Uterus (tissue), 4 donors: ENCODE results near the gene FPR2. TPM values are rescaled to one million over a fixed set of nuclear protein-coding genes. Genes with fewer than 3 reads are reported as not detected.
"Not testable (repeated sequence)": the region's sequence is repeated elsewhere in the genome, so short reads cannot be mapped to it uniquely, and the experiment has no call there.

Experiments
- DNase-seq, 2 donors: peaks; one replicate each; pipeline ENCODE4 v3.0.0-alpha.2; 2019 to 2020
- H3K27ac ChIP-seq, 2 donors: fragments of 200-600 bp; sonication (generic); 1 replicate in 1 of 2; 2 replicates in 1 of 2; pipeline ENCODE4 v1.5.1; 2016 to 2018
- H3K27me3 ChIP-seq, 2 donors: fragments of 200-600 bp; sonication (generic); one replicate each; pipeline ENCODE4 v1.5.1; 2018 to 2019; ENCODE audit warnings: control low read depth in 1 of 2
- H3K36me3 ChIP-seq, 2 donors: fragments of 200-600 bp; sonication (generic); one replicate each; pipeline ENCODE4 v1.5.1; 2019; ENCODE audit warnings: control low read depth in 1 of 2
- H3K4me1 ChIP-seq, 2 donors: fragments of 200-600 bp; sonication (generic); one replicate each; pipeline ENCODE4 v1.5.1; 2018 to 2019; ENCODE audit warnings: control low read depth in 1 of 2
- H3K4me3 ChIP-seq, 2 donors: fragments of 200-600 bp; sonication (generic); 1 replicate in 1 of 2; 2 replicates in 1 of 2; pipeline ENCODE4 v1.5.1; 2018 to 2019; ENCODE audit warnings: mild to moderate bottlenecking in 1 of 2
- H3K9me3 ChIP-seq, 2 donors: fragments of 200-600 bp; sonication (generic); one replicate each; pipeline ENCODE4 v1.5.1; 2019; ENCODE audit warnings: control low read depth in 1 of 2
- POLR2A ChIP-seq, 2 donors: fragments of 450-650 bp; IDR thresholded peaks; one replicate each; pipeline ENCODE4 v1.6.1; 2016; ENCODE audit warnings: antibody characterized with exemption in 2 of 2, mild to moderate bottlenecking in 1 of 2, moderate library complexity in 1 of 2
- intact Hi-C: fragments of 100-400 bp; cut with DNase I; formaldehyde crosslinking; loops from one replicate; pipeline ENCODE4 v1.15.1; 2023; ENCODE audit warnings: low total_unique reads
- total RNA-seq, 4 donors: library from RNA; depleted of rRNA in 3 of 4; stranded (reverse); fragments of >200 nt in 3 of 4; gene quantifications; one replicate each; pipeline versions ENCODE4 v1.1.0 to v1.2.4, GENCODE V29; 2014 to 2023
- TF ChIP-seq, protein P1 (sequence below), 4 experiments: fragments of 200-600 bp in 2 of 4; fragments of 450-650 bp in 2 of 4; sonication (generic) in 2 of 4; IDR thresholded peaks; one replicate each; pipeline ENCODE4 v1.5.1; 2016 to 2019; ENCODE audit warnings: antibody characterized with exemption in 4 of 4, mild to moderate bottlenecking in 2 of 4, moderate library complexity in 1 of 4
- donor health status: DM: yes; HTN: yes; CAD: no.

The FPR2 gene
- total RNA-seq, 4 donors from 2014 or later: 0.58 to 0.76 TPM; not detected in 2

DNA sequence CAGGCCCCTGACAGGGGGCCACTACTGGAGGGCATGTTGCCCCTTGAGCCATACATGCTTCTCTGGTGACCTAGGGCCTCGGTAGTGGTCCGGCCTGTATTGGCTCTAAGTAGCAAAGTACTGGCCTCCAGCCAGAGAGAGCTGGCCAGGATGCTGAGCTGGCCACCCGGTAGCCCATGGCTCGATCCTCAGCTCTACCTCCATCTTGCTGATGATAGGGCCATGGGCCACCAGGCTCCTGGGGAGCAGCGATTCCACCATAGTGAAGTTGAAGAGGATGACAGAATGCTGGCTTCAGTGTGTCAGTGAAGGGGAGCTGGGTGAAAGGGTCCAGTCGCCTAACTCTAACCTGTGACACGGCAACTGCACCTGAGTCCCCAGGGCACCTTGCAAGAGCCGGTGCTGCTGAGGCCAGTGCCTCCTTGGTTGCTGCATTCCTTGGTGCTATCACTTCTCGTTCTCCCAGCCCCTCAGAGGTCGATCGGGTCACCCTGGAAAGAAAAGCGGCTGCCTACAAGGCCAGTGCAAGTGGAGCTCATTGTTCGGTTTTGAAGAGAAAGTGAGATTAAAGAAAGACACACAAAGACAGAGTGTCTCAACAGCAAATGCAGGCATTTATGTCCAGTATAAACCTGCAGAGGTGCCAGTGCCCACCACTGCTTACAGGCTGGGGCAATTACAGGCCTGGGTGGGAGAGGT, 38.9 kb downstream of the FPR2 start:
- Histone ChIP-seq H3K27me3 (no peaks in the 10 kb centered on the region), H3K4me1 (peaks cover 4 to 8% of the 10 kb centered on the region in 2 donors), H3K9me3 (no peaks in the 10 kb centered on the region), H3K4me3 (no peak overlapping the region), H3K27ac (peak overlapping the region; percentile 58 to 69), H3K36me3 (no peaks in the 10 kb centered on the region)
- TF ChIP-seq POLR2A (IDR thresholded peaks at IDR 0.05): no peak
- TF ChIP-seq, protein P1, sequence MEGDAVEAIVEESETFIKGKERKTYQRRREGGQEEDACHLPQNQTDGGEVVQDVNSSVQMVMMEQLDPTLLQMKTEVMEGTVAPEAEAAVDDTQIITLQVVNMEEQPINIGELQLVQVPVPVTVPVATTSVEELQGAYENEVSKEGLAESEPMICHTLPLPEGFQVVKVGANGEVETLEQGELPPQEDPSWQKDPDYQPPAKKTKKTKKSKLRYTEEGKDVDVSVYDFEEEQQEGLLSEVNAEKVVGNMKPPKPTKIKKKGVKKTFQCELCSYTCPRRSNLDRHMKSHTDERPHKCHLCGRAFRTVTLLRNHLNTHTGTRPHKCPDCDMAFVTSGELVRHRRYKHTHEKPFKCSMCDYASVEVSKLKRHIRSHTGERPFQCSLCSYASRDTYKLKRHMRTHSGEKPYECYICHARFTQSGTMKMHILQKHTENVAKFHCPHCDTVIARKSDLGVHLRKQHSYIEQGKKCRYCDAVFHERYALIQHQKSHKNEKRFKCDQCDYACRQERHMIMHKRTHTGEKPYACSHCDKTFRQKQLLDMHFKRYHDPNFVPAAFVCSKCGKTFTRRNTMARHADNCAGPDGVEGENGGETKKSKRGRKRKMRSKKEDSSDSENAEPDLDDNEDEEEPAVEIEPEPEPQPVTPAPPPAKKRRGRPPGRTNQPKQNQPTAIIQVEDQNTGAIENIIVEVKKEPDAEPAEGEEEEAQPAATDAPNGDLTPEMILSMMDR (IDR thresholded peaks at IDR 0.05): no peak
- peak in 1 of 2 donors; percentile 50 for DNase-seq
- intact Hi-C loops: no loop called here

DNA sequence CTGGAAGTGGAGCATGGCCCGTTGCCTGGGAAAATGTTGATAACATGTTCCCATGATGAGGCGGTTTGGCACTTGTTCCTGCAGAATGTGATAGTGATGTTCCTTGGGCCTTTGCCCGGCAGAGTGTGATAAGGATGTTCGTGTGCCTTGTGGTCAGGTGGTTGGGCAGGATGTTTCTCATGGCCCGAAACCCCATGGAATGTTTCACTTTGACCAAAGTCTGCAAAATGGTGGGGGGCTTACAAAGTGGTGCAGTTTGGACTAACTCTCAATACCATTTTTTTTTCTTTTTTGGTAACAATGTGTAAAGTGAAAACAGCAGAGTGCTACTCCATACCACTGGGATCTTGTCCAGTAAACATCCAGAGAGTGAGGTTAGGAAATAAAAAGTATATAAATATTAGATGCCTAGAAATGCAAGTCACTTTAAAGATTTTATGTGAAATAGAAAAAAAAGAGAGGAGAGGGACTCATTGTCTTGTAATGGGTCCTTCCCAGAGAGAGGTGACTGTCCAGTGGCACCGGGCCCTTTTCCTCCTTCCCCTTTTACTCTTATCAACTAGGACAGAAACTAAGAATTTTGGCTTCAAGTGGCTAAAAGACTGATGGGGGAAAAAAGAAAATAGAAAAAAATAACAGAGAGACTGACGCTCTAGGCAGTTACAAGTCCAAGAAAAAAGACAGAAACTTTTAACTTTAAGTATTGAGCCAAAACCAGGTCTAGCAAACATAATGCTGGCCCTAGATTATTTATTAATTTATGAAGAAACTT, 39.7 kb downstream of the FPR2 start:
- TF ChIP-seq POLR2A (IDR thresholded peaks at IDR 0.05): no peak
- TF ChIP-seq, protein P1 (IDR thresholded peaks at IDR 0.05): no peak
- H3K27ac ChIP-seq: peak overlapping the region; percentile 58 to 69
- H3K36me3 ChIP-seq: no peaks in the 10 kb centered on the region
- peak; percentile 57 to 79 for DNase-seq
- peaks cover 4 to 8% of the 10 kb centered on the region in 2 donors for H3K4me1 ChIP-seq
- no peaks in the 10 kb centered on the region for H3K27me3 ChIP-seq
- no peak overlapping the region for H3K4me3 ChIP-seq
- intact Hi-C loops: no loop called here
- no peaks in the 10 kb centered on the region for H3K9me3 ChIP-seq

DNA sequence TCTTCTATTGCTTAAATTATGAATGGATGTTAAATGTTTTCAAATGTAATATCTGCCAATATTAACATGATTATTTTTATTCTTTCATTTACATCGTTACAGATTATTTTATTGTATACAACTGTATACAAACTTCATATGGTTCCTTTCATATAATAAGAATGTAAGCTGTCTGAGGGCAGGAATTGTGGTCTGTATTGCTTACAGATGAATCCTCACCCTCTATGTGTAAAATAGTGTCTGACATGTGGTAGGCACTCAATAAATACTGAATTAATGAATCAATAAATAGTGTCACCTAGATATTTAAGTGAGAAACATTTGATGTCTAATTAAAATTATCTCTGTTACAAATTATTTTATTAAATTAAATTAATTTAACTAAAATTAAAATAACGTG, 41.8 kb downstream of the FPR2 start:
- intact Hi-C loops: no loop called here
- H3K4me1 ChIP-seq: peaks cover 4 to 8% of the 10 kb centered on the region in 2 donors
- TF ChIP-seq POLR2A (IDR thresholded peaks at IDR 0.05): no peak
- TF ChIP-seq, protein P1 (IDR thresholded peaks at IDR 0.05): no peak

DNA sequence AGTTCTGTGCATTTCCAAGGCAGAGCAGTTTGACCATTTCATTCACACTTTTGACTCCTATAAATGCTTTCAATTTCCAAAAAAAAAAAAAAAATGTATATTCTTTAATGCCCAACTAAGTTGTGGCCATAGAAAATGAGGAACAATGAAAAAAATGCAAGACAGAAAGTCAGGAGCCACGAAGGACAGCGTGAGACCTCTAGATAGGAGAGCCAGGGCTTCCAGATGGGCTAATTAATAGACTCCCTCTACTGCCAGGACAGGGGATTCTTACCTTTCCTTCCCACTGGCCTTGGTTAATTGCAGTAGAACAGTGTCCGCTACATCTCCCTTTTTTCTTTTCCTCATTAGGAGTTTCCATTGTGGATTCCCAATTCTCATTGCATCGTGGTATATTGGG, 42.5 kb downstream of the FPR2 start:
- H3K9me3 ChIP-seq: no peaks in the 10 kb centered on the region
- H3K27ac ChIP-seq: no peak overlapping the region
- no peak for TF ChIP-seq POLR2A (IDR thresholded peaks at IDR 0.05)
- TF ChIP-seq, protein P1 (IDR thresholded peaks at IDR 0.05): no peak
- no peaks in the 10 kb centered on the region for H3K27me3 ChIP-seq
- peaks cover 4 to 8% of the 10 kb centered on the region in 2 donors for H3K4me1 ChIP-seq
- H3K4me3 ChIP-seq: no peak overlapping the region
- intact Hi-C loops: no loop called here
- no peaks in the 10 kb centered on the region for H3K36me3 ChIP-seq
- no peak for DNase-seq

More for the DNA sequence above, 41.8 kb downstream of the FPR2 start:
- Histone ChIP-seq H3K9me3 (no peaks in the 10 kb centered on the region), H3K27ac (no peak overlapping the region), H3K4me3 (no peak overlapping the region), H3K36me3 (no peaks in the 10 kb centered on the region), H3K27me3 (no peaks in the 10 kb centered on the region)
- no peak for DNase-seq

DNA sequence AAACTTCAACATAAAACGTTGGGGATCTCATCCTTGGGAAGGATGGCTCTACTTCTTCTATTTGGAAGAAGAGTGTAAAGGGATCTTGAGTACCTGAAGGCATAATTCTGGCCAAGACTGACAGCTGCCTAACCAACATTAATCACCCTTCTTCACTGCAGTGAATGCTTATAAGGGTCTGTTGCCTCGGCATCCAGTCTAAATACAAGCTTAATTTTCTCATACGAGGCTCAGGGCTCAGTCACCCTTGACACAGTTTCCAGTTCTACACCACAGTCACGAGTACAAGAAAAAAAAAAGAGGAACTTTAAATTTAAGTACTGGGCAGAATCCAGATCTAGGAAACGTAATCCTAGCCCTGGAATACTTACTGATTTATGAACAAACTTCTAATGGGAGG, 43.0 kb downstream of the FPR2 start:
- H3K36me3 ChIP-seq: no peaks in the 10 kb centered on the region
- TF ChIP-seq POLR2A (IDR thresholded peaks at IDR 0.05): no peak
- TF ChIP-seq, protein P1 (IDR thresholded peaks at IDR 0.05): no peak
- no peaks in the 10 kb centered on the region for H3K27me3 ChIP-seq
- H3K27ac ChIP-seq: no peak overlapping the region
- intact Hi-C loops: no loop called here
- H3K4me1 ChIP-seq: peaks cover 2 to 8% of the 10 kb centered on the region in 2 donors
- H3K4me3 ChIP-seq: no peak overlapping the region
- H3K9me3 ChIP-seq: no peaks in the 10 kb centered on the region
- DNase-seq: no peak

DNA sequence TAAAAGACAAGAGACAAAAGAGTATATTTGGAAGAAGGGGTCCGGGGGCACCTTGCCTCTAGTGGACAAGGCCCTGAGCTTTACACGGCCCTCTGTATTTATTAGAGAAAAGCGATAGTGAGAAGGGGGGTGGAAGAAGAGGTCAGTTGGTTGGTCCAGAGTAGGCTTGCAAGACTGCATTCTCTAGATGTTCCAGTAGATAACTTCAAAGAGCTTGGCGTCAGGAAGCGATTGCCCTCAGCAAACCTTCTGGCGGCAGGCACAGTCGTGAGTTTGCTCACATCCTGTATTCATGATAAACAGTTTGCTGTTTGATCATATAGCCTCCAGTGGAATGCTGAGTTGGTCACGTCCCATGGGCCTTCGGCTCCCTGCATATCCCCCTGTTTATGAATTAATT, 43.8 kb downstream of the FPR2 start:
- H3K9me3 ChIP-seq, H3K4me1 ChIP-seq, H3K27ac ChIP-seq, H3K36me3 ChIP-seq, H3K4me3 ChIP-seq, H3K27me3 ChIP-seq, DNase-seq, intact Hi-C loops: not testable (repeated sequence)

DNA sequence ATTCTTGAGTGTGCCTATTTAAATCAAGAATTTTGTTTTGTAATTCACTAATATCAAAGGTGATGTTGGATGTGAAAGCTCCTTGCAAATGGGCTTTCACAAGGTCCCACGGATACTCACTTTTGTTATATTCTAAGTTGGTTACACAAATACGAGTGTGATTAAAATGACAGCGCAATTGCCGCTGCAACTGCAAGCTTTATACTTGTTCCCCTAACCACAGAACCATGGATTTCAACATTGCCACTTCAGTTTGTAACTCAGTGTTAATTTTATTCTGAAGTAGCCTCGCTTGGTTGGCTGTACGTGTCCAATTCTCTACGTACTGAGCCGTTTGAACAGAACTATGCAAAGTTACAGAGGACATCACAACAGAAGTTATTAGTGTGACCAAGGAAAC, 44.4 kb downstream of the FPR2 start:
- H3K27me3 ChIP-seq, DNase-seq, H3K4me1 ChIP-seq, H3K36me3 ChIP-seq, H3K9me3 ChIP-seq, intact Hi-C loops, H3K4me3 ChIP-seq, H3K27ac ChIP-seq: not testable (repeated sequence)

DNA sequence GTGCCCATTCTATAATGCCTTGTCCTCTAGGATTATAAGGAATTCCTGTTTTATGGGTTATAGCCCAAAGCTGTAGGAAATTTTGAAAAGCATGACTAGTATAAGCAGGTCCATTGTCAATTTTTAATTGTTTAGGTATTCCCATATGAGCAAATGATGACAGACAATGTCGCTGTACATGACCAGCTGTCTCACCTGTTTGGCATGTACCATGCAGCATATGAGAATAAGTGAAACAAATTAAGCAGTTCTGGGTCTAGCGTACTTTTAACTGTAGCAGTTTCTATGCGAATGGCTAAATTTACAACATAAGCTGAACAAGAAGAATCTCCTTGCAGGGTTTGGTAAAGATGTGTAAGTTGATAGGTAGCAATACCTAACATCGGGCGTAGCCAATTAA, 45.6 kb downstream of the FPR2 start:
- DNase-seq, H3K9me3 ChIP-seq, H3K27ac ChIP-seq, H3K36me3 ChIP-seq, H3K4me3 ChIP-seq, intact Hi-C loops, H3K4me1 ChIP-seq, H3K27me3 ChIP-seq: not testable (repeated sequence)
